Measurements from ENCODE around the gene SLC7A14.

SLC7A14 gene

GRCh38 chr3:170497207-170498095, 88.4 kb downstream of the SLC7A14 start:
- no peak for DNase-seq (ENCODE audit: low read depth in 2 of 2)

GRCh38 chr3:170496868-170497140, 89.1 kb downstream of the SLC7A14 start:
- DNase-seq (ENCODE audit: low read depth in 2 of 2): no peak

- DNase-seq (ENCODE audit: low read depth in 2 of 2): no peak
These were observed 89.6 kb downstream of the SLC7A14 start for GRCh38 chr3:170496026-170496867.

GRCh38 chr3:170494766-170495165, 91.1 kb downstream of the SLC7A14 start:
- DNase-seq (ENCODE audit: low read depth in 2 of 2): no peak

- DNase-seq (ENCODE audit: low read depth in 2 of 2): no peak
These were observed 92.1 kb downstream of the SLC7A14 start for GRCh38 chr3:170493712-170494182.

- no peak for DNase-seq (ENCODE audit: low read depth in 2 of 2)
These were observed 94.0 kb downstream of the SLC7A14 start for GRCh38 chr3:170491901-170492300.

- DNase-seq (ENCODE audit: low read depth in 2 of 2): no peak
These were observed 94.9 kb downstream of the SLC7A14 start for GRCh38 chr3:170490828-170491560.

- no peak for DNase-seq (ENCODE audit: low read depth in 2 of 2)
These were observed 97.1 kb downstream of the SLC7A14 start for GRCh38 chr3:170488802-170489201.

GRCh38 chr3:170487031-170487430, 98.8 kb downstream of the SLC7A14 start:
- no peak for DNase-seq (ENCODE audit: low read depth in 2 of 2)

- DNase-seq (ENCODE audit: low read depth in 2 of 2): no peak
These were observed 99.5 kb downstream of the SLC7A14 start for GRCh38 chr3:170486398-170486797.

- no peak for DNase-seq (ENCODE audit: low read depth in 2 of 2)
These were observed 100.2 kb downstream of the SLC7A14 start for GRCh38 chr3:170485696-170486095.

- DNase-seq (ENCODE audit: low read depth in 2 of 2): no peak
These were observed 100.6 kb downstream of the SLC7A14 start for GRCh38 chr3:170485294-170485693.

GRCh38 chr3:170484869-170485268, 101.0 kb downstream of the SLC7A14 start:
- DNase-seq (ENCODE audit: low read depth in 2 of 2): no peak

GRCh38 chr3:170483485-170484262, 102.2 kb downstream of the SLC7A14 start:
- DNase-seq (ENCODE audit: low read depth in 2 of 2): no peak

- DNase-seq (ENCODE audit: low read depth in 2 of 2): no peak
These were observed 103.7 kb downstream of the SLC7A14 start for GRCh38 chr3:170482199-170482598.

GRCh38 chr3:170480111-170480510, 105.8 kb downstream of the SLC7A14 start:
- DNase-seq (ENCODE audit: low read depth in 2 of 2): no peak

GRCh38 chr3:170477395-170477794, 108.5 kb downstream of the SLC7A14 start:
- no peak for DNase-seq (ENCODE audit: low read depth in 2 of 2)

GRCh38 chr3:170476291-170476690, 109.6 kb downstream of the SLC7A14 start:
- no peak for DNase-seq (ENCODE audit: low read depth in 2 of 2)

- DNase-seq (ENCODE audit: low read depth in 2 of 2): no peak
These were observed 110.7 kb downstream of the SLC7A14 start for GRCh38 chr3:170475092-170475685.

- DNase-seq (ENCODE audit: low read depth in 2 of 2): no peak
These were observed 112.5 kb downstream of the SLC7A14 start for GRCh38 chr3:170473358-170473757.

GRCh38 chr3:170471149-170471548, 114.7 kb downstream of the SLC7A14 start:
- no peak for DNase-seq (ENCODE audit: low read depth in 2 of 2)

Data from stimulated activated CD8-positive, alpha-beta memory T cell treated with anti-CD3 and anti-CD28 coated beads, Interleukin-15, amount 100 ng/mL, for 4 hours (primary cell).